Body of pancreas (tissue), 4 donors: ENCODE data around the gene NOL4L.

Experiments
- POLR2A ChIP-seq, 3 donors: fragments of 450-650 bp; IDR thresholded peaks; one replicate each; pipeline ENCODE4 v1.6.1; 2016; ENCODE audit warnings: antibody characterized with exemption in 3 of 3, mild to moderate bottlenecking in 2 of 3
- TF ChIP-seq, protein P1 (sequence below), 7 experiments: fragments of 450-650 bp in 4 of 7; fragments of 200-600 bp in 3 of 7; sonication (generic) in 3 of 7; IDR thresholded peaks; one replicate each; pipeline ENCODE4 v1.5.1; 2016 to 2019; ENCODE audit warnings: antibody characterized with exemption in 7 of 7

GRCh38 chr20:32544260-32544722 is 40.8 kb downstream of the NOL4L start:
- TF ChIP-seq POLR2A (IDR thresholded peaks at IDR 0.05): no peak
- TF ChIP-seq, protein P1, sequence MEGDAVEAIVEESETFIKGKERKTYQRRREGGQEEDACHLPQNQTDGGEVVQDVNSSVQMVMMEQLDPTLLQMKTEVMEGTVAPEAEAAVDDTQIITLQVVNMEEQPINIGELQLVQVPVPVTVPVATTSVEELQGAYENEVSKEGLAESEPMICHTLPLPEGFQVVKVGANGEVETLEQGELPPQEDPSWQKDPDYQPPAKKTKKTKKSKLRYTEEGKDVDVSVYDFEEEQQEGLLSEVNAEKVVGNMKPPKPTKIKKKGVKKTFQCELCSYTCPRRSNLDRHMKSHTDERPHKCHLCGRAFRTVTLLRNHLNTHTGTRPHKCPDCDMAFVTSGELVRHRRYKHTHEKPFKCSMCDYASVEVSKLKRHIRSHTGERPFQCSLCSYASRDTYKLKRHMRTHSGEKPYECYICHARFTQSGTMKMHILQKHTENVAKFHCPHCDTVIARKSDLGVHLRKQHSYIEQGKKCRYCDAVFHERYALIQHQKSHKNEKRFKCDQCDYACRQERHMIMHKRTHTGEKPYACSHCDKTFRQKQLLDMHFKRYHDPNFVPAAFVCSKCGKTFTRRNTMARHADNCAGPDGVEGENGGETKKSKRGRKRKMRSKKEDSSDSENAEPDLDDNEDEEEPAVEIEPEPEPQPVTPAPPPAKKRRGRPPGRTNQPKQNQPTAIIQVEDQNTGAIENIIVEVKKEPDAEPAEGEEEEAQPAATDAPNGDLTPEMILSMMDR (IDR thresholded peaks at IDR 0.05): no peak
